DND-41 (cell line): ENCODE data around the gene SNF8.

Source experiments
- CTCF ChIP-seq: IDR thresholded peaks from 2 replicates; pipeline ENCODE4 v1.5.1; 2012; ENCODE audit warnings: borderline replicate concordance, low read length, moderate library complexity, mild to moderate bottlenecking; ENCODE audit not compliant: poor library complexity, severe bottlenecking; ENCODE audit errors: extremely low read depth
- EZH2 ChIP-seq: IDR thresholded peaks from 3 replicates; pipeline ENCODE4 v1.6.1; 2012; ENCODE audit warnings: borderline replicate concordance, low read depth, mild to moderate bottlenecking, moderate library complexity, low read length, inconsistent platforms; ENCODE audit not compliant: severe bottlenecking

- TF ChIP-seq CTCF = no peak
- no peak for TF ChIP-seq EZH2
Measured at GRCh38 chr17:48904428-48904827, 40.2 kb downstream of the SNF8 start.
